H1 (cell line): ENCODE data around the gene OTUD6A. TPM values are rescaled to one million over a fixed set of nuclear protein-coding genes. Genes with fewer than 3 reads are reported as not detected.

Source experiments
- CTCF ChIA-PET: fragments of 300-600 bp; sonication (Branson Sonifier 250); formaldehyde crosslinking; loops from one replicate; lab custom pipeline; 2021; ENCODE audit not compliant: partially characterized antibody; lab: Charles Lee
- POLR2A ChIA-PET: fragments of 300-600 bp; sonication (Branson Sonifier 250); formaldehyde crosslinking; loops from one replicate; lab custom pipeline; 2021; ENCODE audit warnings: inconsistent platforms; ENCODE audit not compliant: partially characterized antibody; lab: Charles Lee
- DNase-seq, 2 experiments: peaks; one replicate each; pipeline versions ENCODE4 v3.0.0 to v3.0.0-alpha.2; 2010 to 2022; ENCODE audit warnings: low spot score in 2 of 2, low read depth in 1 of 2, mixed read lengths in 1 of 2
- FAIRE-seq: peaks from 2 replicates; lab custom pipeline; 2011; peaks lifted over from hg19 to GRCh38; lab: Jason Lieb, UNC
- H2AFZ ChIP-seq: 2 replicates; pipeline ENCODE4 v1.8.1; 2012; ENCODE audit warnings: low read length, inconsistent platforms
- H2AK5ac ChIP-seq: 2 replicates; pipeline ENCODE4 v1.6.1; 2013; ENCODE audit warnings: low read depth, low read length
- H2BK120ac ChIP-seq: replicated peaks from 2 replicates; pipeline ENCODE3; 2013; ENCODE audit warnings: low read depth, low read length, inconsistent platforms
- H2BK12ac ChIP-seq: 2 replicates; pipeline ENCODE4 v1.6.1; 2013; ENCODE audit warnings: low read depth, low read length
- H2BK15ac ChIP-seq: 2 replicates; pipeline ENCODE4 v1.6.1; 2013; ENCODE audit warnings: low read length
- H2BK20ac ChIP-seq: 2 replicates; pipeline ENCODE4 v1.6.1; 2013; ENCODE audit warnings: low read length
- H2BK5ac ChIP-seq: 2 replicates; pipeline ENCODE4 v1.6.1; 2013; ENCODE audit warnings: low read depth, low read length
- H3K14ac ChIP-seq: 2 replicates; pipeline ENCODE4 v1.6.1; 2013; ENCODE audit warnings: inconsistent platforms; ENCODE audit not compliant: insufficient read length
- H3K18ac ChIP-seq: 2 replicates; pipeline ENCODE4 v1.6.1; 2013; ENCODE audit warnings: low read length; ENCODE audit errors: extremely low read depth
- H3K23ac ChIP-seq: 2 replicates; pipeline ENCODE4 v1.6.1; 2013; ENCODE audit warnings: inconsistent platforms; ENCODE audit not compliant: insufficient read length
- H3K23me2 ChIP-seq: 2 replicates; pipeline ENCODE4 v1.6.1; 2013; ENCODE audit warnings: low read depth, low read length
- H3K27ac ChIP-seq: 2 replicates; pipeline ENCODE4 v1.6.1; 2011; ENCODE audit warnings: low read depth, low read length, inconsistent platforms
- H3K27me3 ChIP-seq, 4 experiments: replicated peaks in 1 of 4; 1 replicate in 1 of 4; 2 replicates in 3 of 4; pipeline versions ENCODE4 v1.6.1 to v1.8.1; 2011 to 2013; ENCODE audit warnings: low read length in 3 of 4, mild to moderate bottlenecking in 3 of 4, inconsistent platforms in 2 of 4, mixed read lengths in 2 of 4, moderate library complexity in 1 of 4; ENCODE audit not compliant: control insufficient read depth in 3 of 4, insufficient read depth in 3 of 4; ENCODE audit errors: extremely low read depth in 1 of 4
- H3K36me3 ChIP-seq, 4 experiments: 2 replicates each; pipeline versions ENCODE4 v1.6.1 to v1.8.1; 2011 to 2013; ENCODE audit warnings: mild to moderate bottlenecking in 4 of 4, low read length in 3 of 4, moderate library complexity in 2 of 4, control low read depth in 1 of 4, inconsistent platforms in 1 of 4; ENCODE audit not compliant: insufficient read depth in 4 of 4, control insufficient read depth in 2 of 4
- H3K4ac ChIP-seq: replicated peaks from 2 replicates; pipeline ENCODE3; 2013; ENCODE audit warnings: low read length, low read depth, mixed read lengths, inconsistent platforms; ENCODE audit not compliant: insufficient read length
- H3K4me1 ChIP-seq, 4 experiments: replicated peaks in 1 of 4; 1 replicate in 1 of 4; 2 replicates in 3 of 4; pipeline versions ENCODE4 v1.6.1 to v1.8.1; 2011 to 2013; ENCODE audit warnings: low read length in 3 of 4, inconsistent platforms in 2 of 4, mixed read lengths in 1 of 4; ENCODE audit not compliant: insufficient read depth in 4 of 4, control insufficient read depth in 3 of 4
- H3K4me2 ChIP-seq, 2 experiments: 2 replicates each; pipeline versions ENCODE4 v1.6.1 to v1.8.1; 2011 to 2013; ENCODE audit warnings: low read depth in 2 of 2, low read length in 2 of 2, control low read depth in 1 of 2, inconsistent platforms in 1 of 2, mild to moderate bottlenecking in 1 of 2; ENCODE audit not compliant: insufficient read depth in 1 of 2
- H3K4me3 ChIP-seq, 4 experiments: fragments of 200-600, 300-600 bp in 1 of 4; sonication (generic), shearing (Covaris generic), sonication (Bioruptor Twin) in 1 of 4; 2 replicates each; pipeline versions ENCODE4 v1.5.1 to v1.8.1; 2011 to 2016; ENCODE audit warnings: low read length in 4 of 4, low read depth in 3 of 4, control low read depth in 2 of 4, inconsistent platforms in 2 of 4, mild to moderate bottlenecking in 2 of 4, mixed read lengths in 1 of 4, moderate library complexity in 1 of 4; ENCODE audit not compliant: insufficient read depth in 2 of 4; ENCODE audit errors: extremely low read depth in 1 of 4
- H3K56ac ChIP-seq: replicated peaks from 2 replicates; pipeline ENCODE3; 2013; ENCODE audit warnings: low read depth, mild to moderate bottlenecking, mixed read lengths, low read length, inconsistent platforms; ENCODE audit not compliant: insufficient read length
- H3K79me1 ChIP-seq: 2 replicates; pipeline ENCODE4 v1.6.1; 2013; ENCODE audit warnings: low read depth, low read length, control low read depth
- H3K79me2 ChIP-seq, 2 experiments: 2 replicates each; pipeline versions ENCODE4 v1.6.1 to v1.8.1; 2012 to 2013; ENCODE audit warnings: low read length in 2 of 2, mild to moderate bottlenecking in 2 of 2, inconsistent platforms in 1 of 2; ENCODE audit not compliant: insufficient read depth in 2 of 2, control insufficient read depth in 1 of 2
- H3K9ac ChIP-seq, 4 experiments: replicated peaks in 1 of 4; 1 replicate in 1 of 4; 2 replicates in 3 of 4; pipeline versions ENCODE4 v1.6.1 to v1.8.1; 2011 to 2013; ENCODE audit warnings: low read depth in 3 of 4, low read length in 3 of 4, control low read depth in 2 of 4, mild to moderate bottlenecking in 2 of 4, moderate library complexity in 2 of 4, inconsistent platforms in 1 of 4; ENCODE audit errors: extremely low read depth in 1 of 4
- H3K9me3 ChIP-seq, 2 experiments: 2 replicates each; pipeline versions ENCODE4 v1.6.1 to v1.8.1; 2012 to 2013; ENCODE audit warnings: mild to moderate bottlenecking in 2 of 2, moderate library complexity in 2 of 2, control low read depth in 1 of 2, inconsistent platforms in 1 of 2, low read depth in 1 of 2, low read length in 1 of 2, mixed read lengths in 1 of 2; ENCODE audit not compliant: insufficient read depth in 2 of 2
- H4K20me1 ChIP-seq, 2 experiments: replicated peaks in 1 of 2; 2 replicates each; pipeline versions ENCODE3 to v1.8.1; 2011 to 2013; ENCODE audit warnings: inconsistent platforms in 2 of 2, low read length in 2 of 2, mild to moderate bottlenecking in 1 of 2; ENCODE audit not compliant: insufficient read depth in 2 of 2, control insufficient read depth in 1 of 2
- H4K5ac ChIP-seq: 2 replicates; pipeline ENCODE4 v1.6.1; 2013; ENCODE audit warnings: low read length, low read depth, mixed read lengths, inconsistent platforms; ENCODE audit not compliant: insufficient read length
- H4K8ac ChIP-seq: 2 replicates; pipeline ENCODE4 v1.8.0; 2013; ENCODE audit warnings: mild to moderate bottlenecking, moderate library complexity, low read length, inconsistent platforms; ENCODE audit not compliant: insufficient read depth; ENCODE audit errors: extremely low read depth
- H4K91ac ChIP-seq: replicated peaks from 2 replicates; pipeline ENCODE3; 2013; ENCODE audit warnings: low read length, mixed read lengths, inconsistent platforms; ENCODE audit not compliant: insufficient read length
- ASH2L ChIP-seq: fragments of 200-600, 300-600 bp; sonication (generic); IDR thresholded peaks from one replicate; pipeline ENCODE4 v1.7.1; 2017; ENCODE audit warnings: low read length
- CREB1 ChIP-seq: IDR thresholded peaks from 2 replicates; pipeline ENCODE4 v1.6.1; 2012; ENCODE audit warnings: inconsistent platforms
- EGR1 ChIP-seq: IDR thresholded peaks from 2 replicates; pipeline ENCODE4 v1.6.1; 2011; ENCODE audit warnings: low read depth, low read length, borderline replicate concordance
- HDAC2 ChIP-seq, 2 experiments: fragments of 300-600 bp in 1 of 2; sonication (generic) in 1 of 2; IDR thresholded peaks; 2 replicates each; pipeline ENCODE4 v1.6.1; 2011 to 2012; ENCODE audit warnings: low read depth in 2 of 2, low read length in 2 of 2, mild to moderate bottlenecking in 2 of 2, moderate library complexity in 2 of 2, borderline replicate concordance in 1 of 2, inconsistent platforms in 1 of 2
- JUND ChIP-seq: IDR thresholded peaks from 2 replicates; pipeline ENCODE4 v1.6.1; 2011; ENCODE audit warnings: mild to moderate bottlenecking, improper control_type of control experiment, low read length
- KDM5A ChIP-seq: fragments of 200-600 bp; IDR thresholded peaks from 2 replicates; pipeline ENCODE4 v1.7.1; 2012; ENCODE audit warnings: mild to moderate bottlenecking, low read length, inconsistent platforms, mixed read lengths
- POU5F1 ChIP-seq: IDR thresholded peaks from 2 replicates; pipeline ENCODE4 v1.6.1; 2011; ENCODE audit warnings: low read depth, mild to moderate bottlenecking, low read length, moderate library complexity
- SIRT6 ChIP-seq: IDR thresholded peaks from one replicate; pipeline ENCODE4 v1.7.1; 2012; ENCODE audit warnings: low read length, inconsistent platforms
- SRF ChIP-seq: IDR thresholded peaks from 2 replicates; pipeline ENCODE4 v1.6.1; 2011; ENCODE audit warnings: mild to moderate bottlenecking, low read depth, low read length, moderate library complexity
- WGBS, 2 experiments: shearing (Covaris generic) in 1 of 2; methylation state at CpG; one replicate each; pipeline versions ENCODE4 v1.1.6 to v1.1.7; 2013 to 2015; ENCODE audit warnings: low lambda C conversion rate in 2 of 2, mixed read lengths in 2 of 2, inconsistent platforms in 1 of 2, low coverage in 1 of 2, missing lambda C conversion rate in 1 of 2; ENCODE audit not compliant: insufficient replicate concordance in 2 of 2, insufficient coverage in 1 of 2, insufficient read length in 1 of 2; ENCODE audit errors: extremely low coverage in 1 of 2, missing lambda C conversion rate in 1 of 2; 5-methylcytosine and 5-hydroxymethylcytosine counted together
- polyA plus RNA-seq, 7 experiments: library from polyadenylated mRNA; depleted of rRNA in 3 of 7; stranded (reverse) in 5 of 7; unstranded in 2 of 7; fragments of >200 nt in 5 of 7; fragments of 200-250 nt in 2 of 7; gene quantifications; 1 replicate in 5 of 7; 2 replicates in 1 of 7; 4 replicates in 1 of 7; pipeline versions ENCODE4 v1.2.1 to v1.2.3, GENCODE V29; 2011 to 2013; ENCODE audit warnings: missing spikeins in 2 of 7, mixed read lengths in 2 of 7
- total RNA-seq: library from RNA; stranded (reverse); fragmentation: NEBNext Ultra II Directional; extraction: Animal tissue kit (Norgen Biotek cat#: 25700); gene quantifications from 2 replicates; pipeline ENCODE4 v1.2.1, GENCODE V29; 2021

The OTUD6A gene
- total and polyA plus RNA-seq, 2 of the 8 experiments (the other 6 are each of a cell fraction or from before 2014, with no cell fraction given), result 0.09 to 0.17 TPM

DNA sequence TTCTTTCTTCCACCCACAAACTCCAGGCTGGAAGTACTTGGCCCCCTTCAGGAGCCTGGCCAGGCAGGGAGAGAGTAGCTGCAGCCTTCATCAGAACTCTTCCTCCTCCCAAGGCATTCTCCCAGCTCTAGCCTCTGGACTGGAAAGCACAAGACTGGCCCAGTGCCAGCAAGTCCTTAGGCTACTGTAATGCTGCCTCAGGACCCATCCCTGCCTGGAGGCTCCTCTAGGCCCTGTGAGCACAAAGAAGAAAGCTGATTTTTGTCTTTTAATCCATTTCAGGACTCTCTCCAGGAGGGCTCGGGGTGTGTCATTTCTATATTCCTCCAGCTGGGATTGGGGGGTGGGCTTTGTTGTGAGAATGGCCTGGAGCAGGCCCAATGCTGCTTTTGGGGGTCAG, 23.3 kb upstream of the OTUD6A start:
- H2AK5ac ChIP-seq, result no peak overlapping the region
- FAIRE-seq, result no peak
- no peak overlapping the region for H3K9ac ChIP-seq
- no peaks in the 10 kb centered on the region for H3K4me1 ChIP-seq
- H4K5ac ChIP-seq, result no peak overlapping the region
- no peak for TF ChIP-seq SIRT6
- no peak for TF ChIP-seq HDAC2 (IDR thresholded peaks at IDR 0.05; ENCODE audit: borderline replicate concordance in 1 of 2, low read depth in 2 of 2, low read length in 2 of 2)
- TF ChIP-seq POU5F1, result no peak
- no peak for TF ChIP-seq ASH2L
- no peak for TF ChIP-seq EGR1
- no peak for TF ChIP-seq SRF
- TF ChIP-seq JUND, result no peak
- no peak for TF ChIP-seq CREB1
- no peak for TF ChIP-seq KDM5A
- CTCF ChIA-PET, result interaction anchor here (0.9 to 9.6 kb wide), 3 partner anchors 9 to 59 kb away, joined by 4 to 62 read pairs (median 4); no protein-coding TSS in a partner anchor
- no peaks in the 10 kb centered on the region for H3K79me1 ChIP-seq
- no peak overlapping the region for H2BK15ac ChIP-seq
- H2BK20ac ChIP-seq, result no peak overlapping the region
- no peak overlapping the region for H2AFZ ChIP-seq
- no peaks in the 10 kb centered on the region for H3K23me2 ChIP-seq
- H3K18ac ChIP-seq, result no peak overlapping the region
- no peak overlapping the region for H3K4me2 ChIP-seq
- H2BK5ac ChIP-seq, result no peak overlapping the region
- no peaks in the 10 kb centered on the region for H4K20me1 ChIP-seq
- POLR2A ChIA-PET, result no interaction called here
- no peaks in the 10 kb centered on the region for H3K79me2 ChIP-seq
- WGBS, 2 experiments, result no CpG with 5 or more reads among the region's 1 CpG
- H3K14ac ChIP-seq, result no peak overlapping the region
- H3K9me3 ChIP-seq, result no peaks in the 10 kb centered on the region
- H3K56ac ChIP-seq, result no peak overlapping the region
- H3K4ac ChIP-seq, result no peak overlapping the region
- no peak overlapping the region for H3K23ac ChIP-seq
- H2BK120ac ChIP-seq, result no peak overlapping the region
- no peaks in the 10 kb centered on the region for H3K27me3 ChIP-seq
- H3K4me3 ChIP-seq, result no peak overlapping the region
- H2BK12ac ChIP-seq, result no peak overlapping the region
- no peak for DNase-seq
- no peak overlapping the region for H4K8ac ChIP-seq
- H3K27ac ChIP-seq, result no peak overlapping the region
- H3K36me3 ChIP-seq, result no peaks in the 10 kb centered on the region
- H4K91ac ChIP-seq, result no peak overlapping the region
